Calu3 (cell line): Measurements from ENCODE around the gene USP2. TPM values are rescaled to one million over a fixed set of nuclear protein-coding genes. Genes with fewer than 3 reads are reported as not detected.
A peak's percentile ranks its signal among the peaks of the same experiment; 100 is the strongest.

Experiments
- BruUV-seq: library from RNA; stranded (reverse); fragments of 400-500 nt; replicated peaks from 2 replicates; lab custom pipeline; 2021; lab: Mats Ljungman, UMichigan
- CTCF ChIA-PET: fragments of 300-600 bp; sonication (Branson Sonifier 250); formaldehyde crosslinking; loops from one replicate; lab custom pipeline; 2022; ENCODE audit warnings: antibody characterized with exemption; lab: Charles Lee
- DNase-seq: peaks from one replicate; pipeline ENCODE4 v3.0.0; 2022
- H3K27ac Mint-ChIP-seq: one replicate; pipeline ENCODE4 v1.8.0; 2022; ENCODE audit warnings: mixed read lengths; ENCODE audit not compliant: unreplicated experiment
- H3K27me3 Mint-ChIP-seq: one replicate; pipeline ENCODE4 v1.8.0; 2022; ENCODE audit warnings: mixed read lengths; ENCODE audit not compliant: unreplicated experiment
- H3K36me3 Mint-ChIP-seq: one replicate; pipeline ENCODE4 v1.8.0; 2022; ENCODE audit warnings: mild to moderate bottlenecking, moderate library complexity, mixed read lengths; ENCODE audit not compliant: insufficient read depth, unreplicated experiment
- H3K4me1 Mint-ChIP-seq: one replicate; pipeline ENCODE4 v1.8.0; 2022; ENCODE audit warnings: mild to moderate bottlenecking, low read depth, mixed read lengths; ENCODE audit not compliant: unreplicated experiment
- H3K4me3 Mint-ChIP-seq: one replicate; pipeline ENCODE4 v1.8.0; 2022; ENCODE audit warnings: mild to moderate bottlenecking, low read depth, moderate library complexity, mixed read lengths; ENCODE audit not compliant: unreplicated experiment
- H3K9me3 Mint-ChIP-seq: one replicate; pipeline ENCODE4 v1.8.0; 2022; ENCODE audit warnings: low read depth, mixed read lengths; ENCODE audit not compliant: unreplicated experiment
- CTCF ChIP-seq: fragments of 200-600 bp; IDR thresholded peaks from one replicate; pipeline ENCODE4 v1.8.0; 2022; ENCODE audit warnings: antibody characterized with exemption; ENCODE audit not compliant: unreplicated experiment
- intact Hi-C: fragments of 100-400 bp; cut with micrococcal nuclease; formaldehyde crosslinking; loops from one replicate; pipeline ENCODE4 v1.10.0; 2022; ENCODE audit not compliant: unreplicated experiment
- total RNA-seq: library from RNA; stranded (reverse); gene quantifications from 2 replicates; pipeline ENCODE4 v1.2.3, GENCODE V29; 2022

The USP2 gene
- total RNA-seq, 1 experiment from 2014 or later, result 1.1 TPM

- CTCF ChIA-PET, result interaction anchor here (0.6 to 1.6 kb wide), 3 partner anchors 24 to 524 kb away, joined by 3 to 9 read pairs (median 5); no protein-coding TSS in a partner anchor
- H3K9me3 Mint-ChIP-seq, result no peaks in the 10 kb centered on the region
- H3K27ac Mint-ChIP-seq, result peak overlapping the region; percentile 15
- BruUV-seq, result no TSS peak
- peak overlapping the region; percentile 68 for H3K4me3 Mint-ChIP-seq
- intact Hi-C loops, result no loop called here
- peaks cover 17% of the 10 kb centered on the region for H3K36me3 Mint-ChIP-seq
- H3K4me1 Mint-ChIP-seq, result no peaks in the 10 kb centered on the region
- DNase-seq, result peak; percentile 57
- H3K27me3 Mint-ChIP-seq, result peaks cover 21% of the 10 kb centered on the region
- peak; percentile 28 for TF ChIP-seq CTCF
Observed at GRCh38 chr11:119315131-119316015, 66.1 kb downstream of the USP2 start.

GRCh38 chr11:119314726-119315125 is 66.8 kb downstream of the USP2 start:
- no TSS peak for BruUV-seq

GRCh38 chr11:119310682-119311052 is 70.8 kb downstream of the USP2 start:
- Mint-ChIP-seq H3K4me3 (no peak overlapping the region), H3K4me1 (no peaks in the 10 kb centered on the region), H3K27me3 (no peaks in the 10 kb centered on the region), H3K36me3 (peaks cover 4% of the 10 kb centered on the region), H3K9me3 (no peaks in the 10 kb centered on the region), H3K27ac (no peak overlapping the region)
- no peak for DNase-seq
- intact Hi-C loops, result no loop called here
- TF ChIP-seq CTCF, result no peak
- CTCF ChIA-PET, result interaction anchor here (0.6 kb wide), 1 partner anchor 710 kb away, joined by 3 read pairs; no protein-coding TSS in a partner anchor
- BruUV-seq, result no TSS peak

More at GRCh38 chr11:119314726-119315125, 66.8 kb downstream of the USP2 start:
- no peaks in the 10 kb centered on the region for H3K4me1 Mint-ChIP-seq
- peaks cover 17% of the 10 kb centered on the region for H3K36me3 Mint-ChIP-seq
- H3K27me3 Mint-ChIP-seq, result peaks cover 15% of the 10 kb centered on the region
- CTCF ChIA-PET, result interaction anchor here (1.3 to 1.6 kb wide), 2 partner anchors 24 to 258 kb away, joined by 3 to 9 read pairs; no protein-coding TSS in a partner anchor
- H3K9me3 Mint-ChIP-seq, result no peaks in the 10 kb centered on the region
- intact Hi-C loops, result no loop called here
- no peak overlapping the region for H3K27ac Mint-ChIP-seq
- no peak for TF ChIP-seq CTCF
- no peak for DNase-seq
- no peak overlapping the region for H3K4me3 Mint-ChIP-seq

- BruUV-seq, result no TSS peak
- TF ChIP-seq CTCF, result no peak
- no peaks in the 10 kb centered on the region for H3K36me3 Mint-ChIP-seq
- H3K27ac Mint-ChIP-seq, result no peak overlapping the region
- CTCF ChIA-PET, result no interaction called here
- DNase-seq, result no peak
- H3K4me1 Mint-ChIP-seq, result no peaks in the 10 kb centered on the region
- no peaks in the 10 kb centered on the region for H3K9me3 Mint-ChIP-seq
- no peak overlapping the region for H3K4me3 Mint-ChIP-seq
- no peaks in the 10 kb centered on the region for H3K27me3 Mint-ChIP-seq
- intact Hi-C loops, result no loop called here
Observed at GRCh38 chr11:119309953-119310681, 71.4 kb downstream of the USP2 start.
